Measurements from ENCODE around the gene ZNF423.

Gene ZNF423

GRCh38 chr16:49473131-49473530 is 382.8 kb downstream of the ZNF423 start:
- Histone ChIP-seq H3K27ac (ENCODE audit: low read depth, low read length) (no peak overlapping the region), H3K4me3 (ENCODE audit: low read depth, low read length) (no peak overlapping the region), H3K36me3 (ENCODE audit: control insufficient read depth, insufficient read depth, low read length) (no peaks in the 10 kb centered on the region), H3K9me3 (ENCODE audit: control insufficient read depth, insufficient read depth, low read depth, low read length) (no peaks in the 10 kb centered on the region), H3K4me1 (ENCODE audit: control insufficient read depth, insufficient read depth, low read length) (no peaks in the 10 kb centered on the region), H3K9ac (ENCODE audit: low read length) (no peak overlapping the region), H3K27me3 (ENCODE audit: control insufficient read depth, insufficient read depth, low read length) (peaks cover 4% of the 10 kb centered on the region; the same call in 1 of the 2 replicates)

GRCh38 chr16:49472598-49472997 is 383.3 kb downstream of the ZNF423 start:
- no peaks in the 10 kb centered on the region for H3K36me3 ChIP-seq (ENCODE audit: control insufficient read depth, insufficient read depth, low read length)
- no peaks in the 10 kb centered on the region; the same call in 1 of the 2 replicates for H3K27me3 ChIP-seq (ENCODE audit: control insufficient read depth, insufficient read depth, low read length)
- no peak overlapping the region for H3K27ac ChIP-seq (ENCODE audit: low read depth, low read length)
- no peaks in the 10 kb centered on the region for H3K4me1 ChIP-seq (ENCODE audit: control insufficient read depth, insufficient read depth, low read length)
- H3K9ac ChIP-seq (ENCODE audit: low read length): no peak overlapping the region
- no peak overlapping the region for H3K4me3 ChIP-seq (ENCODE audit: low read depth, low read length)
- H3K9me3 ChIP-seq (ENCODE audit: control insufficient read depth, insufficient read depth, low read depth, low read length): no peaks in the 10 kb centered on the region

GRCh38 chr16:49471038-49471727 is 384.7 kb downstream of the ZNF423 start:
- no peaks in the 10 kb centered on the region for H3K9me3 ChIP-seq (ENCODE audit: control insufficient read depth, insufficient read depth, low read depth, low read length)
- no peaks in the 10 kb centered on the region for H3K4me1 ChIP-seq (ENCODE audit: control insufficient read depth, insufficient read depth, low read length)
- no peak overlapping the region for H3K27ac ChIP-seq (ENCODE audit: low read depth, low read length)
- peaks cover 11% of the 10 kb centered on the region; the same call in 1 of the 2 replicates for H3K27me3 ChIP-seq (ENCODE audit: control insufficient read depth, insufficient read depth, low read length)
- H3K9ac ChIP-seq (ENCODE audit: low read length): no peak overlapping the region
- no peak overlapping the region for H3K4me3 ChIP-seq (ENCODE audit: low read depth, low read length)
- H3K36me3 ChIP-seq (ENCODE audit: control insufficient read depth, insufficient read depth, low read length): no peaks in the 10 kb centered on the region

- Histone ChIP-seq H3K9me3 (ENCODE audit: control insufficient read depth, insufficient read depth, low read depth, low read length) (no peaks in the 10 kb centered on the region), H3K4me3 (ENCODE audit: low read depth, low read length) (no peak overlapping the region), H3K36me3 (ENCODE audit: control insufficient read depth, insufficient read depth, low read length) (no peaks in the 10 kb centered on the region), H3K9ac (ENCODE audit: low read length) (no peak overlapping the region), H3K27me3 (ENCODE audit: control insufficient read depth, insufficient read depth, low read length) (peaks cover 17% of the 10 kb centered on the region), H3K4me1 (ENCODE audit: control insufficient read depth, insufficient read depth, low read length) (0 out of 2 replicates have a peak, but pooled peaks cover 2% of the 10 kb centered on the region), H3K27ac (ENCODE audit: low read depth, low read length) (no peak overlapping the region)
Observed at GRCh38 chr16:49470513-49470991, 385.4 kb downstream of the ZNF423 start.

- Histone ChIP-seq H3K27ac (ENCODE audit: low read depth, low read length) (no peak overlapping the region), H3K27me3 (ENCODE audit: control insufficient read depth, insufficient read depth, low read length) (peaks cover 23% of the 10 kb centered on the region), H3K9ac (ENCODE audit: low read length) (no peak overlapping the region), H3K4me1 (ENCODE audit: control insufficient read depth, insufficient read depth, low read length) (peaks cover 6% of the 10 kb centered on the region; the same call in 1 of the 2 replicates), H3K9me3 (ENCODE audit: control insufficient read depth, insufficient read depth, low read depth, low read length) (no peaks in the 10 kb centered on the region), H3K36me3 (ENCODE audit: control insufficient read depth, insufficient read depth, low read length) (no peaks in the 10 kb centered on the region), H3K4me3 (ENCODE audit: low read depth, low read length) (no peak overlapping the region)
Observed at GRCh38 chr16:49469930-49470451, 385.9 kb downstream of the ZNF423 start.

GRCh38 chr16:49469311-49469670 is 386.6 kb downstream of the ZNF423 start:
- H3K4me1 ChIP-seq (ENCODE audit: control insufficient read depth, insufficient read depth, low read length): peaks cover 9% of the 10 kb centered on the region
- no peaks in the 10 kb centered on the region for H3K36me3 ChIP-seq (ENCODE audit: control insufficient read depth, insufficient read depth, low read length)
- H3K9me3 ChIP-seq (ENCODE audit: control insufficient read depth, insufficient read depth, low read depth, low read length): no peaks in the 10 kb centered on the region
- no peak overlapping the region for H3K4me3 ChIP-seq (ENCODE audit: low read depth, low read length)
- no peak overlapping the region for H3K9ac ChIP-seq (ENCODE audit: low read length)
- H3K27me3 ChIP-seq (ENCODE audit: control insufficient read depth, insufficient read depth, low read length): peaks cover 25% of the 10 kb centered on the region
- no peak overlapping the region for H3K27ac ChIP-seq (ENCODE audit: low read depth, low read length)

- Histone ChIP-seq H3K27me3 (ENCODE audit: control insufficient read depth, insufficient read depth, low read length) (peaks cover 25% of the 10 kb centered on the region), H3K9me3 (ENCODE audit: control insufficient read depth, insufficient read depth, low read depth, low read length) (no peaks in the 10 kb centered on the region), H3K36me3 (ENCODE audit: control insufficient read depth, insufficient read depth, low read length) (no peaks in the 10 kb centered on the region), H3K27ac (ENCODE audit: low read depth, low read length) (no peak overlapping the region), H3K4me3 (ENCODE audit: low read depth, low read length) (no peak overlapping the region), H3K4me1 (ENCODE audit: control insufficient read depth, insufficient read depth, low read length) (peaks cover 9% of the 10 kb centered on the region), H3K9ac (ENCODE audit: low read length) (no peak overlapping the region)
Observed at GRCh38 chr16:49468611-49469310, 387.2 kb downstream of the ZNF423 start.

- peaks cover 9% of the 10 kb centered on the region for H3K4me1 ChIP-seq (ENCODE audit: control insufficient read depth, insufficient read depth, low read length)
Observed at GRCh38 chr16:49467540-49468372, 388.2 kb downstream of the ZNF423 start.

GRCh38 chr16:49466881-49467280 is 389.0 kb downstream of the ZNF423 start:
- Histone ChIP-seq H3K27ac (ENCODE audit: low read depth, low read length) (no peak overlapping the region), H3K4me1 (ENCODE audit: control insufficient read depth, insufficient read depth, low read length) (peaks cover 9% of the 10 kb centered on the region)

More at GRCh38 chr16:49467540-49468372, 388.2 kb downstream of the ZNF423 start:
- H3K9ac ChIP-seq (ENCODE audit: low read length): no peak overlapping the region
- no peaks in the 10 kb centered on the region for H3K36me3 ChIP-seq (ENCODE audit: control insufficient read depth, insufficient read depth, low read length)
- H3K9me3 ChIP-seq (ENCODE audit: control insufficient read depth, insufficient read depth, low read depth, low read length): no peaks in the 10 kb centered on the region
- H3K4me3 ChIP-seq (ENCODE audit: low read depth, low read length): no peak overlapping the region
- H3K27me3 ChIP-seq (ENCODE audit: control insufficient read depth, insufficient read depth, low read length): peaks cover 25% of the 10 kb centered on the region
- no peak overlapping the region for H3K27ac ChIP-seq (ENCODE audit: low read depth, low read length)

GRCh38 chr16:49466529-49466831 is 389.4 kb downstream of the ZNF423 start:
- no peaks in the 10 kb centered on the region for H3K9me3 ChIP-seq (ENCODE audit: control insufficient read depth, insufficient read depth, low read depth, low read length)
- no peak overlapping the region for H3K4me3 ChIP-seq (ENCODE audit: low read depth, low read length)
- H3K9ac ChIP-seq (ENCODE audit: low read length): no peak overlapping the region
- peaks cover 25% of the 10 kb centered on the region for H3K27me3 ChIP-seq (ENCODE audit: control insufficient read depth, insufficient read depth, low read length)
- H3K27ac ChIP-seq (ENCODE audit: low read depth, low read length): no peak overlapping the region
- H3K36me3 ChIP-seq (ENCODE audit: control insufficient read depth, insufficient read depth, low read length): no peaks in the 10 kb centered on the region
- H3K4me1 ChIP-seq (ENCODE audit: control insufficient read depth, insufficient read depth, low read length): peaks cover 9% of the 10 kb centered on the region

More at GRCh38 chr16:49466881-49467280, 389.0 kb downstream of the ZNF423 start:
- H3K9ac ChIP-seq (ENCODE audit: low read length): no peak overlapping the region
- no peaks in the 10 kb centered on the region for H3K36me3 ChIP-seq (ENCODE audit: control insufficient read depth, insufficient read depth, low read length)
- H3K4me3 ChIP-seq (ENCODE audit: low read depth, low read length): no peak overlapping the region
- no peaks in the 10 kb centered on the region for H3K9me3 ChIP-seq (ENCODE audit: control insufficient read depth, insufficient read depth, low read depth, low read length)
- H3K27me3 ChIP-seq (ENCODE audit: control insufficient read depth, insufficient read depth, low read length): peaks cover 25% of the 10 kb centered on the region
